Epithelial cell of proximal tubule (primary cell): Measurements from ENCODE around the gene EEA1. TPM values are rescaled to one million over a fixed set of nuclear protein-coding genes. Genes with fewer than 3 reads are reported as not detected.

Experiments
- DNase-seq: peaks from one replicate; pipeline ENCODE4 v3.0.0-alpha.2; 2011; ENCODE audit warnings: low read depth
- H3K4me3 ChIP-seq: 2 replicates; pipeline ENCODE4 v1.5.1; 2011; ENCODE audit warnings: low read depth, mild to moderate bottlenecking, low read length
- CTCF ChIP-seq: conservative IDR thresholded peaks from 2 replicates; pipeline ENCODE4 v1.5.1; 2012; ENCODE audit warnings: low read depth, mild to moderate bottlenecking, low read length
- total RNA-seq: library from RNA; depleted of rRNA; stranded (reverse); fragments of >200 nt; gene quantifications from 2 replicates; pipeline ENCODE4 v1.2.3, GENCODE V29; 2015

The EEA1 gene
- 6.6 TPM in 2 replicates for total RNA-seq

GRCh38 chr12:92928962-92929915 is at the start of gene EEA1:
Gene EEA1 (minus strand): TSS chr12:92929295. CDS start chr12:92929066, 229 bp downstream.
- peak; percentile 45 for DNase-seq
- H3K4me3 ChIP-seq = peak within 1 kb of the TSS; percentile 76
- no peak for TF ChIP-seq CTCF

GRCh38 chr12:92978607-92979006 is 49.5 kb upstream of the EEA1 start:
- DNase-seq = no peak
- H3K4me3 ChIP-seq = no peak overlapping the region
- no peak for TF ChIP-seq CTCF

- no peak overlapping the region for H3K4me3 ChIP-seq
- TF ChIP-seq CTCF = no peak
- no peak for DNase-seq
These were observed 48.2 kb upstream of the EEA1 start for GRCh38 chr12:92977326-92977725.

- no peak for DNase-seq
- no peak overlapping the region for H3K4me3 ChIP-seq
- no peak for TF ChIP-seq CTCF
These were observed 45.7 kb upstream of the EEA1 start for GRCh38 chr12:92974759-92975158.

- no peak overlapping the region for H3K4me3 ChIP-seq
- peak; percentile 91 for DNase-seq
- no peak for TF ChIP-seq CTCF
These were observed 44.5 kb upstream of the EEA1 start for GRCh38 chr12:92973614-92974013.

GRCh38 chr12:92971859-92972524 is 42.9 kb upstream of the EEA1 start:
- no peak overlapping the region for H3K4me3 ChIP-seq
- no peak for TF ChIP-seq CTCF
- DNase-seq = peak; percentile 98
